Aortic smooth muscle cell (primary cell): ENCODE measurements around the gene TMX3. TPM values are rescaled to one million over a fixed set of nuclear protein-coding genes. Genes with fewer than 3 reads are reported as not detected.

Source experiments
- total RNA-seq: library from RNA; depleted of rRNA; stranded (reverse); fragments of >200 nt; gene quantifications from 2 replicates; pipeline ENCODE4 v1.2.3, GENCODE V29; 2014

Gene TMX3
- total RNA-seq = 85.1 and 103 TPM in 2 replicates

GRCh38 chr18:68714712-68715496 lies at the start of gene TMX3:
Gene TMX3 (minus strand): TSS chr18:68715108. CDS start chr18:68714981, 127 bp downstream.

Other genes starting within 250 kb of the TMX3 start
- gene CCDC102B, start 83.0 kb upstream of the TMX3 start, total RNA-seq = 30.0 and 47.6 TPM in 2 replicates